B cell (primary cell): Measurements from ENCODE around the gene PRKCA. TPM values are rescaled to one million over a fixed set of nuclear protein-coding genes. Genes with fewer than 3 reads are reported as not detected.

Experiments
- ATAC-seq: fragments of 200-7000 bp; cut with Tn5 transposase; one replicate; pipeline ENCODE4 v1.10.0; 2021; ENCODE audit warnings: low read depth, mild to moderate bottlenecking, moderate number of reproducible peaks, moderate library complexity
- CTCF ChIA-PET: fragments of 350-600 bp; sonication (Branson Sonifier 250); formaldehyde crosslinking; loops from one replicate; lab custom pipeline; 2021; ENCODE audit warnings: antibody characterized with exemption, inconsistent platforms; lab: Charles Lee
- POLR2A ChIA-PET: fragments of 350-600 bp; sonication (Branson Sonifier 250); formaldehyde crosslinking; loops from one replicate; lab custom pipeline; 2021; ENCODE audit warnings: antibody characterized with exemption; lab: Charles Lee
- DNase-seq: peaks from one replicate; pipeline ENCODE4 v3.0.0; 2013
- H2AFZ ChIP-seq: 2 replicates; pipeline ENCODE4 v1.6.1; 2012; ENCODE audit warnings: mild to moderate bottlenecking, low read depth, low read length; ENCODE audit not compliant: insufficient read depth, poor library complexity, severe bottlenecking
- H3K27ac ChIP-seq, 2 donors: 1 replicate in 1 of 2; 2 replicates in 1 of 2; pipeline ENCODE4 v1.5.1; 2012 to 2013; ENCODE audit warnings: low read length in 2 of 2, mild to moderate bottlenecking in 2 of 2, moderate library complexity in 1 of 2
- H3K27me3 ChIP-seq, 4 experiments: fragments of 200-600 bp in 1 of 4; sonication (generic) in 1 of 4; replicated peaks in 1 of 4; 1 replicate in 2 of 4; 2 replicates in 2 of 4; pipeline versions ENCODE4 v1.6.1 to v1.7.0; 2013 to 2016; ENCODE audit warnings: low read length in 3 of 4, mild to moderate bottlenecking in 2 of 4, mixed read lengths in 1 of 4, moderate library complexity in 1 of 4; ENCODE audit not compliant: insufficient read depth in 4 of 4, control insufficient read depth in 3 of 4; ENCODE audit errors: control extremely low read depth in 1 of 4
- H3K36me3 ChIP-seq, 2 experiments: replicated peaks in 1 of 2; 1 replicate in 1 of 2; 2 replicates in 1 of 2; pipeline versions ENCODE4 v1.6.1 to v1.7.1; 2013; ENCODE audit warnings: low read length in 1 of 2; ENCODE audit not compliant: insufficient read depth in 2 of 2, control insufficient read depth in 1 of 2; ENCODE audit errors: control extremely low read depth in 1 of 2, extremely low read depth in 1 of 2
- H3K4me1 ChIP-seq, 2 donors: fragments of 200-600 bp in 1 of 2; sonication (generic) in 1 of 2; 1 replicate in 1 of 2; 2 replicates in 1 of 2; pipeline versions ENCODE4 v1.5.1 to v1.6.1; 2013 to 2017; ENCODE audit warnings: low read length in 2 of 2; ENCODE audit not compliant: control insufficient read depth in 2 of 2, insufficient read depth in 2 of 2
- H3K4me2 ChIP-seq: replicated peaks from 2 replicates; pipeline ENCODE3; 2012; ENCODE audit warnings: mild to moderate bottlenecking, low read depth, low read length; ENCODE audit not compliant: poor library complexity, severe bottlenecking
- H3K4me3 ChIP-seq, 5 experiments: fragments of 200-600 bp in 1 of 5; sonication (generic) in 1 of 5; 1 replicate in 3 of 5; 2 replicates in 2 of 5; pipeline versions ENCODE4 v1.5.1 to v1.7.0; 2011 to 2016; ENCODE audit warnings: low read length in 4 of 5, mild to moderate bottlenecking in 4 of 5, low read depth in 2 of 5, control low read depth in 1 of 5, moderate library complexity in 1 of 5; ENCODE audit not compliant: insufficient read depth in 1 of 5; ENCODE audit errors: control extremely low read depth in 1 of 5, extremely low read depth in 1 of 5
- H3K79me2 ChIP-seq: fragments of 200-600 bp; sonication (generic); one replicate; pipeline ENCODE4 v1.6.0; 2016; ENCODE audit warnings: low read length; ENCODE audit not compliant: control insufficient read depth, insufficient read depth
- H3K9ac ChIP-seq: fragments of 200-600 bp; sonication (generic); 2 replicates; pipeline ENCODE4 v1.6.1; 2017; ENCODE audit warnings: mild to moderate bottlenecking, low read length, moderate library complexity
- H3K9me3 ChIP-seq, 3 donors: one replicate each; pipeline versions ENCODE4 v1.6.1 to v1.7.1; 2013; ENCODE audit warnings: low read length in 2 of 3; ENCODE audit not compliant: control insufficient read depth in 2 of 3, insufficient read depth in 1 of 3; ENCODE audit errors: control extremely low read depth in 1 of 3
- H4K20me1 ChIP-seq: 2 replicates; pipeline ENCODE4 v1.6.0; 2012; ENCODE audit warnings: mild to moderate bottlenecking, low read length; ENCODE audit not compliant: insufficient read depth, control insufficient read depth, poor library complexity, severe bottlenecking
- H3K27ac Mint-ChIP-seq: one replicate; pipeline ENCODE4 v1.8.0; 2021; ENCODE audit warnings: mixed read lengths
- H3K27me3 Mint-ChIP-seq: one replicate; pipeline ENCODE4 v1.8.0; 2021; ENCODE audit warnings: mixed read lengths
- H3K4me1 Mint-ChIP-seq: one replicate; pipeline ENCODE4 v1.8.0; 2021; ENCODE audit warnings: mixed read lengths
- H3K4me3 Mint-ChIP-seq: one replicate; pipeline ENCODE4 v1.8.0; 2021; ENCODE audit warnings: mixed read lengths
- H3K9me3 Mint-ChIP-seq: one replicate; pipeline ENCODE4 v1.8.0; 2022; ENCODE audit warnings: mixed read lengths; ENCODE audit not compliant: insufficient read depth
- EZH2 ChIP-seq: IDR thresholded peaks from 2 replicates; pipeline ENCODE4 v1.6.1; 2012; ENCODE audit warnings: borderline replicate concordance, low read depth, mild to moderate bottlenecking, moderate library complexity, low read length; ENCODE audit not compliant: insufficient read depth, poor library complexity, severe bottlenecking
- WGBS: methylation state at CpG from one replicate; pipeline ENCODE4 v1.1.5; 2013; ENCODE audit warnings: missing lambda C conversion rate; ENCODE audit not compliant: insufficient coverage; 5-methylcytosine and 5-hydroxymethylcytosine counted together
- intact Hi-C: fragments of 100-400 bp; cut with micrococcal nuclease; formaldehyde crosslinking; loops from one replicate; pipeline ENCODE4 v1.10.0; 2022
- polyA plus RNA-seq: library from polyadenylated mRNA; depleted of rRNA; stranded (reverse); fragments of >200 nt; gene quantifications from 2 replicates; pipeline ENCODE4 v1.2.3, GENCODE V29; 2012
- total RNA-seq, 2 donors: library from RNA; stranded (reverse); fragments of 120-200 nt in 1 of 2; gene quantifications; 1 replicate in 1 of 2; 2 replicates in 1 of 2; pipeline versions ENCODE4 v1.2.3 to v1.2.4, GENCODE V29; 2013 to 2022
- TF ChIP-seq, protein P1 (sequence below): fragments of 200-600 bp; IDR thresholded peaks from one replicate; pipeline ENCODE4 v1.8.0; 2022; ENCODE audit warnings: antibody characterized with exemption, mild to moderate bottlenecking

The PRKCA gene
- total and polyA plus RNA-seq, 2 donors (not counting 1 experiment from before 2014, with no cell fraction given) = 0.33 to 7.7 TPM

GRCh38 chr17:66829386-66829864, 527.0 kb downstream of the PRKCA start:
- 13% methylated on average over 16 of the region's 18 CpGs for WGBS
- Histone ChIP-seq H3K4me3 (no peak overlapping the region), H2AFZ (no peak overlapping the region), H3K27me3 (peaks cover 0 to 38% (median 9%) of the 10 kb centered on the region in 4 experiments), H3K9ac (no peak overlapping the region), H3K4me2 (no peak overlapping the region), H3K79me2 (no peaks in the 10 kb centered on the region), H3K9me3 (peaks cover 0 to 10% (median 0%) of the 10 kb centered on the region in 3 donors), H3K4me1 (no peaks in the 10 kb centered on the region), H4K20me1 (no peaks in the 10 kb centered on the region), H3K27ac (no peak overlapping the region), H3K36me3 (no peaks in the 10 kb centered on the region)
- H3K4me3 Mint-ChIP-seq = no peak overlapping the region
- POLR2A ChIA-PET = no interaction called here
- ATAC-seq = no peak
- CTCF ChIA-PET = no interaction called here
- intact Hi-C loops = no loop called here
- DNase-seq = no peak
- H3K27me3 Mint-ChIP-seq = peaks cover 63% of the 10 kb centered on the region
- H3K4me1 Mint-ChIP-seq = peaks cover under 1% of the 10 kb centered on the region
- TF ChIP-seq EZH2 = no peak
- no peak overlapping the region for H3K27ac Mint-ChIP-seq
- H3K9me3 Mint-ChIP-seq = no peaks in the 10 kb centered on the region

DNA sequence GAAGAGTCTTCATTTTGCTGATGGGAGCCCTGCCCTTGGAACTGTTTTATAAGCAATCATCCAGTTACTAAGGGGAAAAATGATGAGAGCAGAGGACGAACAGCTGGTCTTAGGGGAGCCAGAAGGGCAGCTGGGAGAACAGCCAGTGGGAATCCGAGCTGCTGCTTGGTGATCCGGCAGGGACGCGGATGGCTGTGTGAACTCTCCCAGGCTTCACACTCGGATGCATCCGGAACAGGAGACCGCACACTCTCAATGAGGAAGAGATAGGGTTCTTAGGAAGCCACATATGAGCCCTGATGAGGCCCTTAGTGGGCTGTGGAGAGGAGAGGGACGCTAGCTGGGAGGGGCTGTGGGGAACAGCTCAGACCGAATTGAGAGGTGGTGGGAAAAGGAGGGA, 527.5 kb downstream of the PRKCA start:
- no peak overlapping the region for H3K4me3 Mint-ChIP-seq
- H3K9me3 Mint-ChIP-seq = no peaks in the 10 kb centered on the region
- Histone ChIP-seq H3K79me2 (no peaks in the 10 kb centered on the region), H3K27ac (no peak overlapping the region), H4K20me1 (no peaks in the 10 kb centered on the region), H3K9me3 (peaks cover 0 to 10% (median 0%) of the 10 kb centered on the region in 3 donors), H3K4me2 (no peak overlapping the region), H3K4me1 (no peaks in the 10 kb centered on the region), H3K27me3 (peaks cover 0 to 38% (median 9%) of the 10 kb centered on the region in 4 experiments), H3K4me3 (no peak overlapping the region), H3K36me3 (no peaks in the 10 kb centered on the region), H2AFZ (no peak overlapping the region), H3K9ac (no peak overlapping the region)
- peaks cover 61% of the 10 kb centered on the region for H3K27me3 Mint-ChIP-seq
- H3K4me1 Mint-ChIP-seq = peaks cover 3% of the 10 kb centered on the region
- no peak overlapping the region for H3K27ac Mint-ChIP-seq
- no peak for ATAC-seq
- DNase-seq = no peak
- ChIA-PET CTCF (no interaction called here), POLR2A (no interaction called here)
- intact Hi-C loops = no loop called here
- WGBS = 12% methylated on average over 9 of the region's 10 CpGs
- TF ChIP-seq EZH2 = no peak
- TF ChIP-seq, protein P1, sequence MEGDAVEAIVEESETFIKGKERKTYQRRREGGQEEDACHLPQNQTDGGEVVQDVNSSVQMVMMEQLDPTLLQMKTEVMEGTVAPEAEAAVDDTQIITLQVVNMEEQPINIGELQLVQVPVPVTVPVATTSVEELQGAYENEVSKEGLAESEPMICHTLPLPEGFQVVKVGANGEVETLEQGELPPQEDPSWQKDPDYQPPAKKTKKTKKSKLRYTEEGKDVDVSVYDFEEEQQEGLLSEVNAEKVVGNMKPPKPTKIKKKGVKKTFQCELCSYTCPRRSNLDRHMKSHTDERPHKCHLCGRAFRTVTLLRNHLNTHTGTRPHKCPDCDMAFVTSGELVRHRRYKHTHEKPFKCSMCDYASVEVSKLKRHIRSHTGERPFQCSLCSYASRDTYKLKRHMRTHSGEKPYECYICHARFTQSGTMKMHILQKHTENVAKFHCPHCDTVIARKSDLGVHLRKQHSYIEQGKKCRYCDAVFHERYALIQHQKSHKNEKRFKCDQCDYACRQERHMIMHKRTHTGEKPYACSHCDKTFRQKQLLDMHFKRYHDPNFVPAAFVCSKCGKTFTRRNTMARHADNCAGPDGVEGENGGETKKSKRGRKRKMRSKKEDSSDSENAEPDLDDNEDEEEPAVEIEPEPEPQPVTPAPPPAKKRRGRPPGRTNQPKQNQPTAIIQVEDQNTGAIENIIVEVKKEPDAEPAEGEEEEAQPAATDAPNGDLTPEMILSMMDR = no peak
